ENCODE measurements around the gene TAAR9.

- TF ChIP-seq CTCF (IDR thresholded peaks at IDR 0.05; ENCODE audit: low read depth, low read length, poor library complexity, severe bottlenecking) (no peak), EZH2phosphoT487 (IDR thresholded peaks at IDR 0.05; ENCODE audit: borderline replicate concordance, low read length) (no peak)
Measured at GRCh38 chr6:132494954-132495353, 43.1 kb upstream of the TAAR9 start.
